GM19397 (cell line): ENCODE results near the gene PLEKHS1.
"Not testable (repeated sequence)": the region's sequence is repeated elsewhere in the genome, so short reads cannot be mapped to it uniquely, and the experiment has no call there.

Experiments
- ATAC-seq: cut with Tn5 transposase; IDR thresholded peaks from one replicate; pipeline ENCODE4 v1.9.1; 2021; ENCODE audit warnings: mild to moderate bottlenecking, moderate library complexity; ENCODE audit not compliant: unreplicated experiment

PLEKHS1 gene

DNA sequence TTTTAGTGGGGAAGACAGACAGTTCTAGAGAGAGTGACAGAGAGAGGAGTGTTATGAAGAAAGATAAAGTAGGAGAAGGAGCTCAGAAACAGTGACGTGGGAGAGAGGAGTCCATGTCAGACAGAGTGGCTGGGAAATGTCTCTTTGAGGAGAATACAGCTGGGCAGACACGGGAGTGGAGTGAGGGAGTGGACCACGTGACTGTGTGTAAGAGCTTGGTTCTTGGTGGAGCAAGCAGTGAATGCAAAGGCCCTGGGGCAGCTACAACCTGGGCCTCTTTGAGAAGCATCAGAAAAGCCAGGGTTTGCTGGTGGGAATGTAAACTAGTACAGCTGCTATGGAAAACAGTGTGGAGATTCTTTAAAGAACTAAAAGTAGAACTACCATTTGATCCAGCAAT lies 11.9 kb upstream of the PLEKHS1 start:
- ATAC-seq: no peak

DNA sequence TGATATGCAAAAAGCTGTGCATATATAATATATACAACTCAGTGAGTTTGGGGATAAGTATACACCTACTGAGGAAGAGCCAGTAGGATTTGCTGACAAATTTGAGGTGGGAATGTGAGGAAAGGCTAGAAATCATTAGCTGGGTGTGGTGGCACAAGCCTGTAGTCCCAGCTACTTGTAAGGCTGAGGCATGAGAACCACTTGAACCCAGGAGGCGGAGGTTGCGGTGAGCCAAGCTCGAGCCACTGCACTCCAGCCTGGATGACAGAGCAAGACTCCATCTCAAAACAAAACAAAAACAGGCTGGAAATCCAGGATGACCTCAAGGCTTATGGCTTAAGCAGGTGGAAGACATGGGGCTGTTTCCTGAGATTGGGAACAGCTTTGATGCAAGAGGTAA lies 10.6 kb upstream of the PLEKHS1 start:
- ATAC-seq: no peak

DNA sequence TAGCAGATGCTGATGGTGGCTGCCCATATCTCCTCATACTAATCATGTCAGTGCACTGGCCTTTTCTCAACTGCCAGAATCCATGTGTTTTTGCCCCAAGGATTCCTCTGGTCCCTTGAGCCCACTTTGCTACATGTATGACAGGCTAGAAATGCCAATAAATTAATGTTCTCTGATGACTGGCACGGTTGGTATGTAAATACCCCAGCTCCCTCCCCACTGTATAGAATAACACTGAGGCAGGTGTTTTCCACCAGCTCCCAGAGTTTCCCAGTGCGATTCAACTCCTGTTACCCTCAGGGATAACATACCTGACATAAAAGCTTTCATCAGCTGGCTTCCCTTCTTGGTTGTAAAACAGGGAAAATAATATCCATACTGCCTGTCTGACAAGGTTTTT lies 9.0 kb upstream of the PLEKHS1 start:
- ATAC-seq: no peak

DNA sequence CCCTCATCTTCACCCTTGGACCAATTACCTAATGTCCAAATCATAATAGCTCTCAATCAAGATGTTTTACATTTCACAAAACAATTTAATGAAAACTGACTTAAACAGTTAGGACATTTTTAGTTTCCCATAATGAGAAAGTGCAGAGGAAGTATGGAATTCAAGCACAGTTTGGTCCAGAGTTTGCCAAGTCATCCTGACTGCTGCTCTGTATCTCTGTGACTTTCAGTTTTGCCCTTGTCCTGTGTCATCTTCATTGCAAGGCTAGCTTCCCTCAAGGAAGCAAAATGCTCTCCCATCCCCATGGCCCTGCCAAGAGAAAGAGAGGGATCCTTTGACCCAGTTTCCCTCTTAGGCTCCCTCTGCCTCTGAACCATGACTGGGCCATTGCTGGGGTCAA lies 7.9 kb upstream of the PLEKHS1 start:
- ATAC-seq: no peak

DNA sequence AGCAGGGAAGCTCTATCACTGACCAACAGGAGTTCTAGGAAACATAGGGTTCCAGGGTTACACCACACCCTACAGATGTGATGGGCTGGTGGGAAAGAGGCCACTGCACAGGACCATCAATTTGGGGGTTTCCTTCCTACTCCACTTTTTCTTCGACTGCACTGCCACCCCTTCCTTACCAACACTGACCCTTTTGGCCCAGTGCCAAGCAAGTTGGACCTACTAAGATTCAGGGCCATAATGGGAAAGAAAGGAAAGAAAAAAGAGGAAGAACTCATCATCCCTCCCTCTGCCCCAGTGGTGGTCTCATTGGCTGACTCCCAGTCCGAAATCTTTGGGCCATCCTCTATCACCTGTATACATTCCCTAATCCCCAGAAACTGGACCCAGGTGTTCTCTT lies 6.1 kb upstream of the PLEKHS1 start:
- ATAC-seq: no peak

DNA sequence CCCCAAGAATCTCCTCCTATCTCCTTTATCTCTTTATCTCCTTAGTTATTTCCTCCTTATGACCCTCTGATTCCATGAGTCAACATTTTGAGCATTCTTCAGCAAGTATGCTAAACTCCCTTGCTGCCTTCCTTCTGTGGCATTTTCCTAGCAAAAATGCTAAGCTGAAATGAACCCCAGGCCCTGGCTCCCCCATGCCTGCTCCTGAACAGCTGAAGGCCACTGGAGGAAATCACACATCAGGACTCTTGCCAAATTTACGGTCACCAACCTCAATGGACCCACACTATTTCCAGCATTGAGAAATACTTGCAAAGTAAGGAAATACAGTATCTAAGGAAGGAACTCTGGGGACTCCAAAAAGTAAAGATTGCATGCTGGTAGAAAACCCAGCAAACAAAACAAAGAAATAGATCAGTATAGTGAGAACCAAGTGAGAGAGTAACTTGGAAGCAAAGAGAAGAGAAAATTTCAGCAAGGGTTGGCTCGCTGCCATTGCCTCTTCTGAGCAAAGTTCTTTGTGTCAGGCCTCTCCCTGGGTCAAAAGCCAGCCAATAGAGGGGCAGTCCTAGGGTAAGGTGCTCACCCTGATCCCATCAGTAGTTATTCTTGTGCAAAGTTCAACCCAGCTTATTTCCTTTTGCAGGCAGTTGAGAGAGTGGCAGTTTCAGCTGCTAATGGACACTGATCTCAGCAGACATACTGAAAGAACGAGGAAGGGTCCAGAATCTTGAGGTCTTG lies 5.1 kb upstream of the PLEKHS1 start:
- ATAC-seq: no peak

DNA sequence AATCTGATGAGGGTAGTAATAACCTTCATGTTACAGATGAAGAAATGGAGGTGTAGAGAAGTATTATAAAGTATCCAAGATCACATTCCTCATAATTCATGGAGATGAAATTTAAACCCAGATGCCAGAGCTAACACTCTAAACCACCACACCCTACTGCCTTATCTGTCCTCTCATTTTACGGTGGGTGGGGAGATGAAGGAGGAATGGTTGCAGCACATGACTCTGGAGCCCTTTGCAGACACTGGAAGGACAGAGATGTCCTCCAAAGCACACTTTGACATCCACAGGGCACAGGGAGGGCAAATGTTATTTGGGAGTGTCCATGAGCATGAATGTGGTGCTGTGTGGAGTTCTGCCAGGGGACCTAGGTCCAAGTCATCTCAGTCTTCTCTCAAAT lies 1.1 kb downstream of the PLEKHS1 start:
- no peak for ATAC-seq

DNA sequence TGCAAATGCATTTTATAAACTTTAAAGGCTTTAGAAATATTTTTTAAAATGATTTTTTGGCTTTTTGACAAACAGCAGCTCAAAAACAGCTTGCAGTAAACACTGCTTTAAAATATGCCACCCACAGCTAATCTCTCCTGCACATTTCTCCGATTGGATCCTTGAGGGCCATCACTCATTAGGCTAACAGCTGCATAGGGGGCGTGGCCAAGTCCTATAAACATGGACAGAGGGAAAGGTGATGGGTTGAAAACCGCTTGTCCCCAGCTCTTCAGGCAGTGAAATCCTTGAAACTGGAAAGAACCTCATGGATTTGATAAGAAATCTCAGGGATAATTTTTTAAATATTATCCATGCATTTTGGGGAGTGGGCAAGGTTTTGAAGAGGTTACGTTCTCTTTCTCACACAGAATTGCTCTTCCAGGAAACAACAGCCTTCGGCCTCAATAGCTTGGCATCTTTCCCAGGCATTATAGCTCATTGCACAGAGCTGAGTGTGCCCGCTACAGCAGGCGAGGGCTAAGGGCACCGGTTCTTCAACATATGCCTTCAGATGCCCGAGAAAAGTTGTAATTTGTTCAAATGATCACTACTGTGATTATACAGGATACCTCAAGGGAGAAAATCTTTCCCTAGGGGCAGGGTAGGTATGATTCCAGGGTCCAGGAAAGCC lies 1.7 kb downstream of the PLEKHS1 start:
- no peak for ATAC-seq

DNA sequence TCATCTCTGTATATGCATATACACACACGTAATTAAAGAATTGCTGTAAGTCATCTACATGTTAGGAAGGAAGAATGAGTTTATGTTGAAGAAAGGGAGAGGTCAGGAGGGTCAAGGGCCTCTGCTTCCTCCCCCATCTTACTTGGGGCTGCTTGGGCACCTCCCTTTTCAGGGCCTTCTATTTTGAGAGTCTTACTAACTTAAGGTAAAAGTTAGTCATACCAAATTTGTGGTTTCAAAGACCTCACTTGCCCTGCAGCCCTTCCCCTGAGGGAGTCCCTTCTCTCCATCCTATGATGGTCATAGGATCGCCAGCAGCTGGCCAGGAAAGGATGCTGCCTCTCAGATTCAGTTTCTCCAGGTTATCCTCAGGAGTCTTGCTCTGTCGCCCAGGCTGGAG lies 2.6 kb downstream of the PLEKHS1 start:
- no peak for ATAC-seq

DNA sequence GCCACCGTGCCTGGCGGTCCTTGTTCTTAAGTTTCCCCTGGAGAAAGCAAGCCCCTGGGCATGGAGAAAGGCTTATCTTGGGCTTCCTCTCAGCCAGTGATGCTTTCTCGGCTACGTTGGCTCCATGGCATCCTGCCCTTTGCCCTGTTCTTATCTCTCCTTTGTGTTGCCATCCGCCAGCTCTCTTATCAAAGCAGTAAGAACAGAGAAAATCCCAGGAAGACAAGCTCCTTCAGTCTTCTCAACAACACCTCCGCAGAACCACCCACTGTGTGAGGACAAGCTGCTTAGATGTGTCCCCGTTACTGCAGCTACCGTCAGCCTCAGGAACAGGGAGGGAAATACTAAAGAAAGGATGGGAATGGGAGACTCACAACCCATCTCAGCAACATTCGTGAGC lies 3.3 kb downstream of the PLEKHS1 start:
- ATAC-seq: no peak

DNA sequence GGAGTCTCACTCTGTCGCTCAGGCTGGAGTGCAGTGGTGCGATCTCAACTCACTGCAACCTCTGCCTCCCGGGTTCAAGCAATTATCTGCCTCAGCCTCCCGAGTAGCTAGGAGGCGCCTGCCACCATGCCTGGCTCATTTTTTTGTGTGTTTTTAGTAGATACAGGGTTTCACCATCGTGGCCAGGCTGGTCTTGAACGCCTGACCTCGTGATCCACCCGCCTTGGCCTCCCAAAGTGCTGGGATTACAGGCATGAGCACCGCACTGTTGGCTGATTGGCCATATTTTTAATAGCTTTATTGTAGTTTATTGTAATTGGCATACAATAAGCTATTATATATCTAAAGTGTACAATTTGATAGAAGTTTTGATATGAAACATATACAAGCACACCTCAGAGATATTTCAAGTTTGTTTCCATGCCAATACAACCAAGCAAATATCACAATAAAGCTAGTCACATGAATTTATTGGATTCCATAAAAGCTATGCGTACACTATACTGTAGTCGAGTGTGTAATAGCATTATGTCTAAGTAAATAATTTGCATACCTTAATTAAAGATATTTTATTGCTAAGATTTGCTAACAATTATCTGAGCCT lies 5.6 kb downstream of the PLEKHS1 start:
- no peak for ATAC-seq

DNA sequence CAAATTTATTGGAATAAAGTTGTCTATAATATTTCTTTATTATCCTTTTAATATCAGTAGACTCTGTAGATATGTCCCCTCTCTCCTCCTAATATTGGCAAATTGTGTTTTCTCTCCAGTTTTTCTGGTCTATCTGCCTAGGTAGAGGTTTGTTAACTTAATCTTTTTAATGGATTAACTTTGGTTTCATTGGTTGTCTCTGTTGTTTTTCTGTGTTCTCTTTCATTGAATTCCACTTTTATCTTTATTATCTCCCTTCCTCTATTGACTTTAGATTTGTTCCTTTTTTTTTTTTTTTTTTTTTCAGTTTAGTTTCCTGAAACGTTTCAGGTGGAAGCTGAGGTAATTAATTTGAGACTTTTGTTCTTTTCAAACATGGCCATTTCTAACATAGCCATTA lies 10.6 kb downstream of the PLEKHS1 start:
- no peak for ATAC-seq

DNA sequence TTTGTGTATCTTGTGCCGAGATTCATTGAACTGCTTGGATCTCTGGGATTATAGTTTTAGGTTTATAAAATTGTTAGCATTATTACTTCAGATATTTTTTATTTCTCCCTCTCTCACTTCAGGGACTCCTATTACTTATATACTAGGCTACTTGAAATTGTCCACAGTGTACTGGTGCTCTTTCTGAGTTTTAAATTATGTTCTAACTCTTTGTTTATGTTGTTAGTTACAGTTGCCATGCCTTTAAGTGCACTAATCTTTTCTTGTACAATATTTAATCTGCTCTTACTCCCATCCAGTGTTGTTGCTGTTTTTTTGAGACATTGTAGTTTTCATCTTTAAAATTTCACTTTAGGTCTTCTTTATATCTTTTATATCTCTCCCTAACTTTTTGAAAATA lies 13.1 kb downstream of the PLEKHS1 start:
- ATAC-seq: no peak

DNA sequence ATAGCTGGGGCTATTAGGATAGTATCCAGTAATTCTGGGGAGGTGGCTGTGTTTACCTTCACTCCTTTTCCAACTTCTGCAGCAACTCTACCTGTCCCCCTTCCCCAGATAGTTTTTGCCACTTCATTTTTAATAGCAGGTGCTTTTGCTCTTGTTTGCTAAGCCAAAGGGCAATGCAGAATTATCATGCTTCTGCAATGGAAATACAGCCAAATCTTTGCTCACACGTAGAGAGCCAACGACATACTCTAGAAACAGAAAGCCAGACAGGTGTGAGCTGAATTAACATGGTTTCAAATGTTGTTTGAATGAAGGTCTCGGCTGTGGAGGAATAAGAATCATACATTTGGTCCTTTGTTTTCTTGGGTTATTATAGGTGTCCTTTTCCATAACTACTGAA lies 14.4 kb downstream of the PLEKHS1 start:
- ATAC-seq: no peak

DNA sequence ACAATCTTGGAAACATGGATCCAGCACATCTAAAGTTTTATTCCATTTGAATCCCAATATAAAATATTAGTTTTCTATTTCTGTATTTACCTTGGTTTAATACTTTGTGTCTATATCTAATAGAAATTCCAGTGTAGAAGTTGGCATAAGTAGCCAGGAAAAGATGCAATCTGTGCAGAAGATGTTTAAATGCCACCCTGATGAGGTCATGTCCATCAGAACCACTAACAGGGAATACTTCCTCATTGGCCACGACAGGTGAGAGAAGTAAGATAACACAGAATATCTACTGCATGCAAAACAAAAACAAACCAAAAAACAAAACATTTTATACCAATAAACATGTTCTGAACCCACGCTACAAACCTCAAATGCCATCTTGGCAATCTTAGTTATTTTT lies 15.7 kb downstream of the PLEKHS1 start:
- no peak for ATAC-seq

DNA sequence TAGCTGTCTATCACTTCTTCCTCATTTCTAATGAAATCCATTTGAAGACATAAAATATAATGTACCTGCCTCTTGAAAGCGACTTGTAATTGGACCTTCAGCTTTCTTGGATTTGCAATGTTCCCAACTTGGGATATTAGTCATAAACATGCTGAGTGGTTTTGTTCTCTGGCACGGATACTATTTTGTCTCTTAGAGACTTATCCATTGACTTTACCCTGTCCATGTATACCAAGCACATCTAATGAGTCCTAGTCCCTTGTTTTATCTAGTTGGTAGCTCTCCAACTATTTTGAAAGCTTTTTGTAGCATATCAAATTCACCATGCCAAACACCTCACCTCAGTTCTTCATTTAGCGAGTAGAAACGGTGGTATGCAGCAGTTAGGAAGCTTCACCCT lies 18.9 kb downstream of the PLEKHS1 start:
- ATAC-seq: no peak

DNA sequence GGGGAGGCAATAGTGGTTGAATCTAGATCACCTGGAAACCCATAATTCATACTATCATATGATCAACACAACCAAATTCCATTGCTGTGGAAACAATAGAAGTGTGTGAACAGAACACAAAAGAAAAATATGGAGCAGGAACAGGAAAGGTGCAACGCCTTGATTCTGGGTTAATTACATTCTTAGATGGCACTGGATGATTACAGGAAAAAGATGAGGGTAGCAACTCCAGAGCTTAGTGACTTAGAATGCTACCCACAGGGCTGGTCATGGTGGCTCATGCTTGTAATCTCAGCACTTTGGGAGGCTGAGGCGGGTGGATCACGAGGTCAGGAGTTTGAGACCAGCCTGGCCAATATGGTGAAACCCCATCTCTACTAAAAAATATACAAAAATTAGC lies 19.6 kb downstream of the PLEKHS1 start:
- ATAC-seq: not testable (repeated sequence)

DNA sequence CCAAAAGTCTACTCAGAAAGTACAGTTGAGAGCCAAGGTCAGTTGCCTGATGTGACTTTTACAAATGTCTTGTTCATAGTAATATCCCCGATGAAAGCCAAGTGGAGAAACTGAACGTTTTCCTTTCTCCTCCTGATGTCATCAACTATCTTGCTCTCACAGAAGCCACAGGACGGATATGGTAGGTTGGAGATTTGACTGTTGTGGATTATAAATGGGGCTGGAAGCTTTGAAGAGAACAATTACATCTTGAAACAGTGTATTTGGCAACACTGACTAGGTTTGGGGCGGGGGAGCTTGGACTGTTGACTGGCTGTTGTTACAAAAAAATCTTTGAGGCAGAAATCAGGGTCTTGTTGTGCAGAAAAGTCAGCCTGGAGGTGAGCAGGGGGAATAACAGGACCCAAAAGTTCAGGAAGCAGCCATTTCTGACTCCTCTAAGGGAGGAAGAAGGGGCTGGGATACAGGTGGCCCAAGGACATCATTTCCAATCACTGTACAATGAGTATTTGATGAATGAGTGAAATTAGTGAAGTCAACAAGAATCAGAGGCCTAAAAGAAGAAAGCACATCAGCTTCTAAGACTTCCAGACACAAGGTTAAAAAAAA lies 24.3 kb downstream of the PLEKHS1 start:
- no peak for ATAC-seq

DNA sequence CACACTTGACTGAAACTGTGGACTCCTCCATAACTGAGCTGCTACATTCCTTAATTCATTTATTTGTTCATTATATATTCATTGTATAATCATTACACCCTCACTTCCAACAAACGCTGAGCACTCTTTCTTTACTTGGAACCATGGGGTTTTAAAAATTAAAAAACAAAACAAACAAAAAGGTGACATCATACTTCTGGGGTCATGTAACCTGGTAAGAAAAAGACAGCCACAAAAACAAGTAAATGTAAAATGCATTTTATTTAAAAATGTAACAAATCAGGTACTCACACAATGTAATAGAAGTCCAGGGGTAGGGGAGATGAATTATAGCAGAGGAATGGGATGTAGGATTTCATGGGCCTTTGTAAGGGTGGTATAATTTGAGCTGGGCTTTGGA lies 25.1 kb downstream of the PLEKHS1 start:
- ATAC-seq: no peak

DNA sequence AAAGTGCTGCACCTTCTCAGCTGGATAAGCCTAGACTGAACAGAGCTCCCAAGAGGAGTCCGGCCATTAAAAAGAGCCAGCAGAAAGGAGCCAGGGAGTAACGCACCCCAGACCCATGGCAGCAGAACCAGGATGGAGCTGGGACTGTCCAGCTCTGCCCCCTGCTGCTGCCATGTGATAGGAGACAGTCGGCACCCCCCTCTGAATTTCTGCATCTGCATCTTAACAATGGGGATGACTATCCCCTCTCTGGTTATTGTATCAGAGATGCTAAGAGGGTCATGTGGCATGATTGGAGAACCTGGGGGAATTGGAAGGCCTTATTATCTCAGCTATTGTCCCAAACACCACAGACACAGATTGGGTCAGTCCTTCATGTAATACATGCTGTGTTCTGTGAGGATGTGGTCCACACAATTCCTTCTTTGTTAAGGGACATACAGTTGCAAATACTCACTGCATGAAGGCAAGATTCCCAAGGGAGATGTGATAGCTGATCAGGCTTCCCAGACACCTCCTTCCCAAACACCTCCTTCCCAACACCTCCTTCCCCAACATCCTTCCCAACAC lies 29.3 kb downstream of the PLEKHS1 start:
- no peak for ATAC-seq

DNA sequence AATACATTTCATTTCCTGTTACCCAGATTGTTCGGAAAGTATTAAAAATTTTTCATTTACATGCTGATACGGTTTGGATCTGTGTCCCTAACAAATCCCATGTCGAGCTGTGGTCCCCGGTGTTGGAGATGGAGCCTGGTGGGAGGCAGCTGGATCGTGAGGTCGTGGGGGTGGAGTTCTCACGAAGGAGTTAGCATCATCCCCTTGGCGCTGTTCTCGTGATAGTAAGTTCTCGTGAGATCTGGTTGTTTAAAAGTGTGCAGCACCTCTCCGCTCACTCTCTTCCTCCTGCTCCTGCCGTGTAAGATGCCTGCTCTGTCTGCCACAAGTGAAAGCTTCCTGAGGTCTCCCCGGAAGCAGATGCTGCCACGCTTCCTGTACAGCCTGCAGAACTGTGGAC lies 30.9 kb downstream of the PLEKHS1 start:
- no peak for ATAC-seq
